Measurements from ENCODE around the gene SPIRE1. TPM values are rescaled to one million over a fixed set of nuclear protein-coding genes. Genes with fewer than 3 reads are reported as not detected.
A peak's percentile ranks its signal among the peaks of the same experiment; 100 is the strongest.

The SPIRE1 gene
- 7.6 and 8.4 TPM in 2 replicates for total RNA-seq

DNA sequence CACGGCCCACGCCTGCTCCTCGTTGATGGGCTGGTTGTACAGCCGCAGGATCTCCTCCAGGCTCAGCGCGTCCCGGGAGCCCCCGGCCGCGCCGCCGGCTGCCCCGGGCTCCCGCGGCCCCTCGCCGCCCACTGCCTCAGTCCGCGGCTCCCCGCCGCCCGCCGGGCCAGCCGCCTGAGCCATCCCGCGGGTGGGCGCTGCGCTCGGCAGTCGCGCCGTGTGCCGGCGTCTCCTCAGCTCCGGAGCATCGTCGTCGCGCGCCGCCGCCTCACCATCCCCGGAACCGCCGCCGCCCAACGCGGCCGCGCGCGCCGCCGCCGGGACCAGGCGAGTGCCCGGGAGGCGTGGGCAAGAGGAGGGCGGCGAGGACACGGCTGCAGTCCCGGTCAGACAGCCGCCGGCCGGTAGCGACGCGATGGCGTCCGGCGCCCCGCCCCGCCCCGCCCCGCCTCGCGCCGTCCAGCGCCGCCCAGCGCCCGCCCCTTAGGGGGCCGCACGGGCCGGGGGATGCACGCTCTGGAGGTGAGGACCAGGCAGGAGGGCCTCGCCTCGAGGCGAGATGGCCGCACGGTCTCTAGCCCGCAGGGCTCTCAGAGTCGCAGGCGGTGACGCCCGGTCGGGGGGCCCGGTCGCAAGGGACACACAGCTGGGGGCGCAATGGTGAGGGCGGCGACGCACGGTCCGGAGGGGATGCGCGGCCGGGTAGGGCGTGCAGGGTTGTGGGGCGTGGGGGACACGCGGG is at the start of gene SPIRE1:
TSS of gene SPIRE1 (minus strand) at position 424 of the 742 bp plus-strand sequence. CDS start at position 183, 241 bp downstream.
- Mint-ChIP-seq H3K4me1 (peaks cover 25% of the 10 kb centered on the region), H3K4me3 (peak within 1 kb of the TSS; percentile 86), H3K9me3 (no peaks in the 10 kb centered on the region), H3K27me3 (peaks cover 23% of the 10 kb centered on the region), H3K36me3 (ENCODE audit: low read depth) (peaks cover 4% of the 10 kb centered on the region), H3K27ac (peak within 1 kb of the TSS; percentile 77)
- DNase-seq, result peak; percentile 86
- intact Hi-C loops (cut with micrococcal nuclease), result loop anchor here (1.0 to 5.0 kb wide), 5 partner anchors 45 to 350 kb away; partner anchors contain the start of genes CEP76, PRELID3A, PSMG2 and TUBB6

- DNase-seq, result peak; percentile 70
- H3K4me1 Mint-ChIP-seq, result peaks cover 33% of the 10 kb centered on the region
- intact Hi-C loops (cut with micrococcal nuclease), result loop anchor here (2.0 to 10.0 kb wide), 2 partner anchors 45 to 1021 kb away; partner anchors contain the start of genes FAM210A, RNMT and SPIRE1
- H3K36me3 Mint-ChIP-seq (ENCODE audit: low read depth), result peaks cover 30% of the 10 kb centered on the region
- no peaks in the 10 kb centered on the region for H3K27me3 Mint-ChIP-seq
- H3K9me3 Mint-ChIP-seq, result no peaks in the 10 kb centered on the region
- H3K27ac Mint-ChIP-seq, result peak overlapping the region; percentile 97
- H3K4me3 Mint-ChIP-seq, result peak overlapping the region; percentile 97
These were observed 45.8 kb upstream of the SPIRE1 start for GRCh38 chr18:12703664-12704063.

DNA sequence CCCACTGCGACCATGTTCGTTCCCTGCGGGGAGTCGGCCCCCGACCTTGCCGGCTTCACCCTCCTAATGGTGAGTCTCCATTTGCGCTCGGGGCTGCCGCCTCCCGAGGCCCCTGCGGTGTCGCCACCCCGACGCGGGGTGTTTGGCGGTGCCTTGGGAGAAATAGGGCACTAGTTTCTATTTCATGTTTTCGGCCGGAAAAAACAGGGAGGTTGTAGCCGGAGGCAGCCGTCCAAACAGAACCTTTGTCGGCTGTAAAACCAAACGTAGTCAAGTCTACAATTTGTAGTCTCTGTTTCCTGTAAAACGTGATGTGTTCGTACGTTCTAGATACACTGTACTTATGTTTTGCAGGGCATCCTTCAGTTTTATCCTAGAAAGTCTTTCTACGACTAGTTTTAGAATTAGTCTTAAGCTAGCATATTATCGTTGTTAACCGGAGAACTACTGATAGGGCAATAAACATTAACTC is 45.2 kb upstream of the SPIRE1 start:
- H3K36me3 Mint-ChIP-seq (ENCODE audit: low read depth), result peaks cover 32% of the 10 kb centered on the region
- DNase-seq, result no peak
- H3K4me1 Mint-ChIP-seq, result peaks cover 36% of the 10 kb centered on the region
- peak overlapping the region; percentile 97 for H3K4me3 Mint-ChIP-seq
- H3K27ac Mint-ChIP-seq, result peak overlapping the region; percentile 97
- H3K9me3 Mint-ChIP-seq, result no peaks in the 10 kb centered on the region
- no peaks in the 10 kb centered on the region for H3K27me3 Mint-ChIP-seq
- intact Hi-C loops (cut with micrococcal nuclease), result loop anchor here (2.0 to 10.0 kb wide), 2 partner anchors 44 to 1022 kb away; partner anchors contain the start of genes FAM210A, RNMT and SPIRE1

- H3K36me3 Mint-ChIP-seq (ENCODE audit: low read depth), result peaks cover 25% of the 10 kb centered on the region
- H3K4me1 Mint-ChIP-seq, result peaks cover 36% of the 10 kb centered on the region
- H3K27ac Mint-ChIP-seq, result peak within 1 kb of the TSS; percentile 97
- intact Hi-C loops (cut with micrococcal nuclease), result loop anchor here (1.0 to 10.0 kb wide), 4 partner anchors 44 to 1022 kb away; partner anchors contain the start of genes AFG3L2, FAM210A, RNMT and SPIRE1
- no peaks in the 10 kb centered on the region for H3K9me3 Mint-ChIP-seq
- peak; percentile 96 for DNase-seq
- peak within 1 kb of the TSS; percentile 97 for H3K4me3 Mint-ChIP-seq
- H3K27me3 Mint-ChIP-seq, result no peaks in the 10 kb centered on the region
These were observed 44.6 kb upstream of the SPIRE1 start, which contains the start of the genes CEP76 and PSMG2 for GRCh38 chr18:12702221-12703095. Gene CEP76, minus strand, starts transcription at chr18:12702723. Its CDS starts 175 bp downstream, at chr18:12702548. Gene PSMG2, plus strand, starts transcription at chr18:12703042. Its CDS starts 66 bp downstream, at chr18:12703108.

GRCh38 chr18:12701161-12701560 is 43.3 kb upstream of the SPIRE1 start:
- no peak for DNase-seq
- H3K36me3 Mint-ChIP-seq (ENCODE audit: low read depth), result peaks cover 24% of the 10 kb centered on the region
- H3K9me3 Mint-ChIP-seq, result no peaks in the 10 kb centered on the region
- H3K27me3 Mint-ChIP-seq, result no peaks in the 10 kb centered on the region
- H3K27ac Mint-ChIP-seq, result peak overlapping the region; percentile 97
- intact Hi-C loops (cut with micrococcal nuclease), result loop anchor here (10.0 kb wide), 1 partner anchor 1024 kb away; the partner anchor contains the start of genes FAM210A and RNMT
- peak overlapping the region; percentile 97 for H3K4me3 Mint-ChIP-seq
- peaks cover 36% of the 10 kb centered on the region for H3K4me1 Mint-ChIP-seq

GRCh38 chr18:12699747-12700146 is 41.8 kb upstream of the SPIRE1 start:
- H3K36me3 Mint-ChIP-seq (ENCODE audit: low read depth), result peaks cover 20% of the 10 kb centered on the region

GRCh38 chr18:12694032-12694431 is 36.1 kb upstream of the SPIRE1 start:
- H3K4me3 Mint-ChIP-seq, result no peak overlapping the region
- peak overlapping the region; percentile 75 for H3K27ac Mint-ChIP-seq
- peaks cover 21% of the 10 kb centered on the region for H3K4me1 Mint-ChIP-seq
- no peaks in the 10 kb centered on the region for H3K27me3 Mint-ChIP-seq
- no peak for DNase-seq
- peaks cover 28% of the 10 kb centered on the region for H3K36me3 Mint-ChIP-seq (ENCODE audit: low read depth)
- intact Hi-C loops (cut with micrococcal nuclease), result no loop called here
- H3K9me3 Mint-ChIP-seq, result no peaks in the 10 kb centered on the region

More at GRCh38 chr18:12699747-12700146, 41.8 kb upstream of the SPIRE1 start:
- Mint-ChIP-seq H3K4me1 (peaks cover 29% of the 10 kb centered on the region), H3K4me3 (no peak overlapping the region), H3K9me3 (no peaks in the 10 kb centered on the region), H3K27ac (no peak overlapping the region), H3K27me3 (no peaks in the 10 kb centered on the region)
- DNase-seq, result no peak
- intact Hi-C loops (cut with micrococcal nuclease), result loop anchor here (10.0 kb wide), 1 partner anchor 1025 kb away; the partner anchor contains the start of genes FAM210A and RNMT

DNA sequence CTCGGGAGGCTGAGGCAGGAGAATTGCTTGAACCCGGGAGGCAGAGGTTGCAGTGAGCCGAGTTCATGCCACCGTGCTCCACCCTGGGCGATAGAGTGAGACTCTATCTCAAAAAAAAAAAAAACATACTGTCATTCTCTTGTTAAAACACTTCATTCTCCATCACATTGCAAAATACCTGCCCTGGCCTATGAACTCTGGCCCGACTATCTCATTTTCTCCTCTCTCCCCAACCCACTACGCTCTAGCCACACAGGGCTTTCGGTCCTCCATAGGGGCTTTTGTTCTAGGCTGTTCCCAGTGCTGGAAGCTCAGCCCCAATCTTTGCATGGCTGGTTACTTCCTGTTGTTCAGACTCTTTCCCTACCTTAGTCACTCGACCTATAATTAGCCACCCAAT is 34.3 kb upstream of the SPIRE1 start:
- intact Hi-C loops (cut with micrococcal nuclease), result no loop called here
- Mint-ChIP-seq H3K36me3 (ENCODE audit: low read depth) (peaks cover 23% of the 10 kb centered on the region), H3K27ac (peak overlapping the region; percentile 56), H3K9me3 (no peaks in the 10 kb centered on the region), H3K4me3 (no peak overlapping the region), H3K27me3 (no peaks in the 10 kb centered on the region), H3K4me1 (peaks cover 18% of the 10 kb centered on the region)
- no peak for DNase-seq

DNA sequence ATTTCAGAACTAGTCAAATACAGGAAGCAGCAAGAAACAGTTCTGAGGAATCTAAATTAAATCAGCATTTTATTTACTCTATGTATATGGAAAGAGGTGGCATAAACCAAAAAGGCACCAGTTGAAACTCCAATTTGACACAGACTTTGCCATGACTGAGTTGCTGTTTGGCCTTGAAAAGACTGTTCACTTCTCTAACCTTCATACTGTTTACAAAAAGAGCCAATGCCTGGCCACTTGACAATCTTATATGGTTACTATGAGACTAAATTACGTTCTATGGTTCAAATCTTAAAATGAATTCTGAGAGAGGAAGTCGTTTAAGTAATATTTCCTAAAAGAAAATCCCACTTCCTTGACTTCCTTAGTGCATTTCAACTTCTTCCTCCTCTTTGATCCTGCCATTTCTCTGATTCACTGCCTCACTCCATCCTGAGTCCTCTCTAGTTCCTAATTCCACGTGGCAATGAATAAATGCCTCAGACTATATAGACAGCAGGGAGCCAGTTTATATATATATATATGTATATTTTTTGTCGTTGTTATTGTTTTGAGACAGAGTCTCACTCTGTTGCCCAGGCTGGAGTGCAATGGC is 31.4 kb upstream of the SPIRE1 start:
- intact Hi-C loops (cut with micrococcal nuclease), result no loop called here
- no peak for DNase-seq
- Mint-ChIP-seq H3K36me3 (ENCODE audit: low read depth) (peaks cover 20% of the 10 kb centered on the region), H3K4me1 (peaks cover 20% of the 10 kb centered on the region), H3K27me3 (no peaks in the 10 kb centered on the region), H3K27ac (peak overlapping the region; percentile 56), H3K4me3 (no peak overlapping the region), H3K9me3 (no peaks in the 10 kb centered on the region)

DNA sequence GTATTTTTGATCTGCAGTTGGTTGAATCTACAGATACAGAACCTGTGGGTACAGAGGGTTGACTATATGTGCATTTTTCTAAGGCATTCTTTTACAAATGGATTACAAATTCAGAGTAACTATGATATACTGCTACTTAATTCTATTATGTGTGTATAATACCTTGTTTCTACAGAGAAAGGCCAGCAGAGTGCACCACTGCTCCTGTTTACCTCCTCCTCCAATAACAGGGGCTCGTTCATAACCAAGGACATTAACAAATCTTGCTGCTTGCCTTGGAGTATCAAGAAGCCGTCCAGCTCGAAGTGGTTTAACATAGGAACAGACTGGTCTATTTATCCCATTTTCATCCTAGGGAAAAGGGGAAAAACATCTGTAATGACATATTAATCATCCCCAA is 28.2 kb upstream of the SPIRE1 start:
- intact Hi-C loops (cut with micrococcal nuclease), result no loop called here
- peaks cover 9% of the 10 kb centered on the region for H3K36me3 Mint-ChIP-seq (ENCODE audit: low read depth)
- H3K9me3 Mint-ChIP-seq, result no peaks in the 10 kb centered on the region
- peaks cover 7% of the 10 kb centered on the region for H3K4me1 Mint-ChIP-seq
- no peak for DNase-seq
- no peak overlapping the region for H3K27ac Mint-ChIP-seq
- no peak overlapping the region for H3K4me3 Mint-ChIP-seq
- no peaks in the 10 kb centered on the region for H3K27me3 Mint-ChIP-seq

DNA sequence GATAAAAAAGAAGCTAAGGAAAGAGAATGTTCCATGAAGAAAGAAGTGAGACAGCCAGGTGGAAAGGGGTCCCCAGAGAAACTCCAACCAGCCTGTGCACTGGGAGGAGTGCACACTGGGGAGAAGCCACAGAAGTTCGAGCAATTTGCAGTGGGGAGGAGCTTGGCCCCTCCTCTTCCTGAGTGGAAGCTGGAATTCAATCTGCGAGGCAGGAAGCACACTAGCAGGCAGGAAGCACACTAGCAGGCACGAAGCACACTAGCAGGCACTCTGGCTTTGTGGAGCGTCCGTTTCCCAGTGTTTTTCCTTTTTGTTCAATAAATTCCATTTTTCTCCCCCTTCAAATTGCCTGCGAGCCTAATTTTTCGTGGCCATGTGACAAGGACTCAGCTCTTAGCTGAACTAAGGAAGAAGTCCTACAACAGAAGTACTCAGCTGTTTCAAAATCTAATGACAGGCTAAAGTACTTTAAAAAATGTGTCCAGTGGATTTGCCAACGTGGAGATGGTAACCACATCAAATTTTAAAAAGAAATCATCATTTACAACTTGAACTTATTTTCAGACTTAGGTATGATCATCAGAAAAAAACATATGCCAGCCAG is 21.4 kb upstream of the SPIRE1 start:
- Mint-ChIP-seq H3K4me1 (peaks cover 8% of the 10 kb centered on the region), H3K36me3 (ENCODE audit: low read depth) (peaks cover 25% of the 10 kb centered on the region), H3K27ac (peak overlapping the region; percentile 65), H3K27me3 (no peaks in the 10 kb centered on the region), H3K4me3 (peak overlapping the region; percentile 27), H3K9me3 (no peaks in the 10 kb centered on the region)
- intact Hi-C loops (cut with micrococcal nuclease), result no loop called here
- peak; percentile 60 for DNase-seq

DNA sequence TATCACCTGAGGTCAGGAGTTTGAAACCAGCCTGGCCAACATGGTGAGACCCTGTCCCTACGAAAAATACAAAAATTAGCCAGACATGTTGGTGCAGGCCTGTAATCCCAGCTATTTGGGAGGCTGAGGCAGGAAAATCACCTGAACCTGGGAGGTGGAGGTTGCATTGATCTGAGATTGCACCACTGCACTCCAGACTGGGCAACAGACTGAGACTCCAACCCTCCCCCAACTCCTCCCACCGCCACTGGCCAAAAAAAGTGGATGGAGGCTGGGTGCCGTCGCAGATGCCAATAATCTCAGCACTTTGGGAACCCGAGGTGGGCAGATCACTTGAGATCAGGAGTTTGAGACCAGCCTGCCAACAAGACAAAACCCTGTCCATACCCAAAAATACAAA is 10.1 kb upstream of the SPIRE1 start:
- H3K4me3 Mint-ChIP-seq, result no peak overlapping the region
- H3K9me3 Mint-ChIP-seq, result no peaks in the 10 kb centered on the region
- peaks cover 3% of the 10 kb centered on the region for H3K4me1 Mint-ChIP-seq
- no peak overlapping the region for H3K27ac Mint-ChIP-seq
- no peak for DNase-seq
- peaks cover 3% of the 10 kb centered on the region for H3K36me3 Mint-ChIP-seq (ENCODE audit: low read depth)
- no peaks in the 10 kb centered on the region for H3K27me3 Mint-ChIP-seq
- intact Hi-C loops (cut with micrococcal nuclease), result no loop called here

Data from activated CD4-positive, alpha-beta T cell treated with anti-CD3 and anti-CD28 coated beads, Interleukin-2, amount 10 ng/mL, durations not matched to agents 24 days and 14 days (primary cell).